Vagina (tissue), 2 donors: ENCODE data around the gene ZNF425.

Source experiments
- POLR2A ChIP-seq, 2 donors: fragments of 450-650 bp; IDR thresholded peaks; one replicate each; pipeline ENCODE4 v1.6.1; 2017; ENCODE audit warnings: antibody characterized with exemption in 2 of 2, mild to moderate bottlenecking in 2 of 2, moderate library complexity in 2 of 2
- POLR2AphosphoS5 ChIP-seq, 2 donors: sonication (generic); formaldehyde crosslinking; IDR thresholded peaks; one replicate each; pipeline ENCODE4 v1.9.0; 2017; ENCODE audit warnings: antibody characterized with exemption in 2 of 2, mild to moderate bottlenecking in 2 of 2, low read depth in 1 of 2; ENCODE audit not compliant: insufficient read depth in 1 of 2
- TF ChIP-seq, protein P1 (sequence below), 3 experiments: fragments of 450-650 bp in 2 of 3; fragments of 200-600 bp in 1 of 3; sonication (generic) in 1 of 3; IDR thresholded peaks; one replicate each; pipeline ENCODE4 v1.5.1; 2017 to 2019; ENCODE audit warnings: antibody characterized with exemption in 3 of 3, mild to moderate bottlenecking in 2 of 3, moderate library complexity in 2 of 3

DNA sequence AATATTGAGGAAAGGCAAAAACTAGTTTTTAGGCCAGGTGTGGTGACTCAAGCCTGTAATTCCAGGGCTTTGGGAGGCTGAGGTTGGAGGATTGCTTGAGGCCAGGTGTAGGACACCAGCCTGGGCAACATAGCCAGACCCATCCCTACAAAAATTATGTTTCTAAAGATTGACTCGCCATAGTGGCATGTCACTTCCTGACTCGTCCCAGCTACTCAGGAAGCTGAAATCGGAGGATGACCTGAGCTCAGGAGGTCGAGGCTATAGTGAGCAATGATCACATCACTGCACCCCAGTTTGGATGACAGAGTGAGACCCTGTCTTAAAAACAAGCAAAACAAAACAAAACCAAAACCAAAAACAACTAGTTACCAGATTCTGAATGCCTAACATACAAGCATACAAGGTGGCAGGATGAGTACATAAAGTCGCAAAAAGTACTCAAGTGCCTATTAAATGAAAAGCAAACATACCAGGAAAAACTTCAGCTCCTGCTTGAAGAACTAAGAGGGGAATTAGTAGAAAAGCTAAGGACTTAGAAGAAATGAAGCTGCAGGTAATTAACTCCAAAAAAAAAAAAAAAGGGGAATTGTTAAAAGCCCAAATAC is 35.2 kb upstream of the ZNF425 start:
- TF ChIP-seq, protein P1, sequence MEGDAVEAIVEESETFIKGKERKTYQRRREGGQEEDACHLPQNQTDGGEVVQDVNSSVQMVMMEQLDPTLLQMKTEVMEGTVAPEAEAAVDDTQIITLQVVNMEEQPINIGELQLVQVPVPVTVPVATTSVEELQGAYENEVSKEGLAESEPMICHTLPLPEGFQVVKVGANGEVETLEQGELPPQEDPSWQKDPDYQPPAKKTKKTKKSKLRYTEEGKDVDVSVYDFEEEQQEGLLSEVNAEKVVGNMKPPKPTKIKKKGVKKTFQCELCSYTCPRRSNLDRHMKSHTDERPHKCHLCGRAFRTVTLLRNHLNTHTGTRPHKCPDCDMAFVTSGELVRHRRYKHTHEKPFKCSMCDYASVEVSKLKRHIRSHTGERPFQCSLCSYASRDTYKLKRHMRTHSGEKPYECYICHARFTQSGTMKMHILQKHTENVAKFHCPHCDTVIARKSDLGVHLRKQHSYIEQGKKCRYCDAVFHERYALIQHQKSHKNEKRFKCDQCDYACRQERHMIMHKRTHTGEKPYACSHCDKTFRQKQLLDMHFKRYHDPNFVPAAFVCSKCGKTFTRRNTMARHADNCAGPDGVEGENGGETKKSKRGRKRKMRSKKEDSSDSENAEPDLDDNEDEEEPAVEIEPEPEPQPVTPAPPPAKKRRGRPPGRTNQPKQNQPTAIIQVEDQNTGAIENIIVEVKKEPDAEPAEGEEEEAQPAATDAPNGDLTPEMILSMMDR (IDR thresholded peaks at IDR 0.05): no peak
- TF ChIP-seq POLR2A (IDR thresholded peaks at IDR 0.05) (no peak), POLR2AphosphoS5 (IDR thresholded peaks at IDR 0.05; ENCODE audit: insufficient read depth in 1 of 2, low read depth in 1 of 2) (no peak)
